ENCODE results near the gene FBXW7. TPM values are rescaled to one million over a fixed set of nuclear protein-coding genes. Genes with fewer than 3 reads are reported as not detected.

The FBXW7 gene
- total and polyA plus RNA-seq, 2 of the 8 experiments (the other 6 are each of a cell fraction or from before 2014, with no cell fraction given) = 6.0 to 26.7 TPM

DNA sequence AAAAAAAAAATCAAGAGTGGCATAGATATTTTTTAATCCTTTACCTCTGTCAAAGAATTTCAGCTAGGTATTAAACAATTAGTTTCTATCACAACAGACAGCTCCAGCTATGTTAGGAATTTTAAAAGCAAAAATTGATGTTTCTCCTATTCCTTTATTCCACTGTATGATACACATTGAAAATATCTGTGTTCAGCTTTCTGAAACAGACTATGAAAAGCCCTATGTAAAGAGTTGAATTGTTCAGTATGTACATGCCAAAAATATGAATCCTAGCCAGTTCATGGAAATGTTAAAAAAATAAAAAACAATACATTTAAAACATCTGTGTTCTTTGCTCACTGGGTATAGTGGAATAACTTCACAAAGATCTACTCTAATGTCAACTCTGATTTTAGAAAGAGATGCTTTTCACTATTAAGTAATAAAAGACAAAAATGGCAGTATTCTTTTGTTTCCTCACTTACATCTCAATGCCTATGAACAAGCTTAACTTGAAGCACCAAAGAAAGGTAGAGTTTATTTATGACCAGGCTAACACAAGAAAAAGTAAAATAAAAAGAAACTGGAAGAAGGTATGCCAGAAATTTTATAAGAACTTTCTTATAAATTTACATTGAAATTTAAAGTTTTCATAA lies 32.1 kb downstream of the FBXW7 start:
- peaks cover 2% of the 10 kb centered on the region; the same call in 1 of the 2 replicates for H3K79me1 ChIP-seq (ENCODE audit: low read depth, low read length)
- no peaks in the 10 kb centered on the region for H3K36me3 ChIP-seq (ENCODE audit: control insufficient read depth in 2 of 4, insufficient read depth in 4 of 4, low read length in 3 of 4)
- no peak for DNase-seq (ENCODE audit: low read depth in 1 of 2, low spot score in 2 of 2)
- H3K27me3 ChIP-seq (replicated peaks in 1 of 4; ENCODE audit: control insufficient read depth in 3 of 4, extremely low read depth in 1 of 4, insufficient read depth in 3 of 4, low read length in 3 of 4) = no peaks in the 10 kb centered on the region
- no peak overlapping the region for H3K4me2 ChIP-seq (ENCODE audit: insufficient read depth in 1 of 2, low read depth in 2 of 2, low read length in 2 of 2)
- H2AFZ ChIP-seq (ENCODE audit: low read length) = no peak overlapping the region
- H3K79me2 ChIP-seq (ENCODE audit: control insufficient read depth in 1 of 2, insufficient read depth in 2 of 2, low read length in 2 of 2) = peaks cover 0 to 59% of the 10 kb centered on the region in 2 experiments; a peak in 3 of 4 replicates
- H3K4me3 ChIP-seq (ENCODE audit: extremely low read depth in 1 of 4, insufficient read depth in 2 of 4, low read depth in 3 of 4, low read length in 4 of 4) = no peak overlapping the region
- no peak overlapping the region for H3K18ac ChIP-seq (ENCODE audit: extremely low read depth, low read length)
- H3K4ac ChIP-seq (replicated peaks; ENCODE audit: insufficient read length, low read depth, low read length) = no peak overlapping the region
- no peak overlapping the region for H2BK120ac ChIP-seq (replicated peaks; ENCODE audit: low read depth, low read length)
- H3K9me3 ChIP-seq (ENCODE audit: insufficient read depth in 2 of 2, low read depth in 1 of 2, low read length in 1 of 2) = no peaks in the 10 kb centered on the region
- ChIA-PET CTCF (ENCODE audit: partially characterized antibody) (interaction anchor here (0.7 to 5.5 kb wide), 9 partner anchors 13 to 639 kb away, joined by 3 to 65 read pairs (median 4); no protein-coding TSS in a partner anchor), POLR2A (ENCODE audit: partially characterized antibody) (interaction anchor here (0.7 kb wide), 2 partner anchors 25 to 49 kb away, joined by 3 read pairs; no protein-coding TSS in a partner anchor)
- no peak overlapping the region for H3K56ac ChIP-seq (replicated peaks; ENCODE audit: insufficient read length, low read depth, low read length)
- H3K14ac ChIP-seq (ENCODE audit: insufficient read length) = no peak overlapping the region
- H3K27ac ChIP-seq (ENCODE audit: low read depth, low read length) = no peak overlapping the region
- FAIRE-seq = no peak
- H3K23me2 ChIP-seq (ENCODE audit: low read depth, low read length) = no peaks in the 10 kb centered on the region
- no peak overlapping the region for H2BK20ac ChIP-seq (ENCODE audit: low read length)
- no peak overlapping the region for H4K8ac ChIP-seq (ENCODE audit: extremely low read depth, insufficient read depth, low read length)
- peaks cover 0 to 3% of the 10 kb centered on the region in 2 experiments for H4K20me1 ChIP-seq (replicated peaks in 1 of 2; ENCODE audit: control insufficient read depth in 1 of 2, insufficient read depth in 2 of 2, low read length in 2 of 2)
- no peak overlapping the region for H2BK15ac ChIP-seq (ENCODE audit: low read length)
- no peak overlapping the region for H4K91ac ChIP-seq (replicated peaks; ENCODE audit: insufficient read length, low read length)
- H2BK5ac ChIP-seq (ENCODE audit: low read depth, low read length) = no peak overlapping the region
- no peak overlapping the region for H2BK12ac ChIP-seq (ENCODE audit: low read depth, low read length)
- no peak overlapping the region for H3K23ac ChIP-seq (ENCODE audit: insufficient read length)
- H2AK5ac ChIP-seq (ENCODE audit: low read depth, low read length) = no peak overlapping the region
- H3K4me1 ChIP-seq (replicated peaks in 1 of 4; ENCODE audit: control insufficient read depth in 3 of 4, insufficient read depth in 4 of 4, low read length in 3 of 4) = no peaks in the 10 kb centered on the region
- H3K9ac ChIP-seq (replicated peaks in 1 of 4; ENCODE audit: extremely low read depth in 1 of 4, low read depth in 3 of 4, low read length in 3 of 4) = no peak overlapping the region
- no peak overlapping the region for H4K5ac ChIP-seq (ENCODE audit: insufficient read length, low read depth, low read length)
- no peak for TF ChIP-seq POU5F1 (IDR thresholded peaks at IDR 0.05; ENCODE audit: low read depth, low read length)
- TF ChIP-seq KDM4A (IDR thresholded peaks at IDR 0.05; ENCODE audit: low read depth, low read length, severe bottlenecking) = no peak
- TF ChIP-seq SIRT6 (IDR thresholded peaks at IDR 0.05; ENCODE audit: low read length) = no peak
- TF ChIP-seq TBP (IDR thresholded peaks at IDR 0.05; ENCODE audit: low read depth, low read length) = no peak
- TF ChIP-seq SIX5 (IDR thresholded peaks at IDR 0.05; ENCODE audit: low read depth, low read length) = no peak
- no peak for TF ChIP-seq TAF1 (IDR thresholded peaks at IDR 0.05; ENCODE audit: low read depth, low read length)
- TF ChIP-seq KDM1A (IDR thresholded peaks at IDR 0.05; ENCODE audit: borderline replicate concordance, low read length) = no peak
- no peak for TF ChIP-seq ASH2L (IDR thresholded peaks at IDR 0.05; ENCODE audit: low read length)
- TF ChIP-seq SP4 (IDR thresholded peaks at IDR 0.05; ENCODE audit: low read length) = no peak
- no peak for TF ChIP-seq SUZ12 (IDR thresholded peaks at IDR 0.05; ENCODE audit: low read length)
- TF ChIP-seq TEAD4 (IDR thresholded peaks at IDR 0.05; ENCODE audit: low read depth, low read length) = no peak
- no peak for TF ChIP-seq RBBP5 (IDR thresholded peaks at IDR 0.05; ENCODE audit: borderline replicate concordance, low read depth, low read length)
- TF ChIP-seq SP2 (IDR thresholded peaks at IDR 0.05; ENCODE audit: low read length) = no peak
- no peak for TF ChIP-seq POLR2AphosphoS5 (IDR thresholded peaks at IDR 0.05; ENCODE audit: low read depth, low read length)
- no peak for TF ChIP-seq BCL11A (IDR thresholded peaks at IDR 0.05; ENCODE audit: low read depth in 2 of 2, low read length in 2 of 2)
- TF ChIP-seq BRCA1 (IDR thresholded peaks at IDR 0.05; ENCODE audit: low read depth, low read length) = no peak
